Renal cortex interstitium (tissue), 11 donors: ENCODE data around the gene ATP1B1. TPM values are rescaled to one million over a fixed set of nuclear protein-coding genes. Genes with fewer than 3 reads are reported as not detected.
"Not testable (repeated sequence)": the region's sequence is repeated elsewhere in the genome, so short reads cannot be mapped to it uniquely, and the experiment has no call there.

Experiments used
- DNase-seq, 11 donors: peaks; one replicate each; pipeline ENCODE4 v3.0.0-alpha.2; 2013; ENCODE audit warnings: low read depth in 9 of 11, low spot score in 4 of 11; ENCODE audit errors: extremely low read depth in 1 of 11
- polyA plus RNA-seq, 3 donors: library from polyadenylated mRNA; unstranded; fragments of 120-200 nt; gene quantifications; one replicate each; pipeline ENCODE4 v1.2.1, GENCODE V29; 2013; ENCODE audit not compliant: insufficient read length in 3 of 3

ATP1B1 gene
- polyA plus RNA-seq, 3 donors: 390 to 545 (median 444) TPM

DNA sequence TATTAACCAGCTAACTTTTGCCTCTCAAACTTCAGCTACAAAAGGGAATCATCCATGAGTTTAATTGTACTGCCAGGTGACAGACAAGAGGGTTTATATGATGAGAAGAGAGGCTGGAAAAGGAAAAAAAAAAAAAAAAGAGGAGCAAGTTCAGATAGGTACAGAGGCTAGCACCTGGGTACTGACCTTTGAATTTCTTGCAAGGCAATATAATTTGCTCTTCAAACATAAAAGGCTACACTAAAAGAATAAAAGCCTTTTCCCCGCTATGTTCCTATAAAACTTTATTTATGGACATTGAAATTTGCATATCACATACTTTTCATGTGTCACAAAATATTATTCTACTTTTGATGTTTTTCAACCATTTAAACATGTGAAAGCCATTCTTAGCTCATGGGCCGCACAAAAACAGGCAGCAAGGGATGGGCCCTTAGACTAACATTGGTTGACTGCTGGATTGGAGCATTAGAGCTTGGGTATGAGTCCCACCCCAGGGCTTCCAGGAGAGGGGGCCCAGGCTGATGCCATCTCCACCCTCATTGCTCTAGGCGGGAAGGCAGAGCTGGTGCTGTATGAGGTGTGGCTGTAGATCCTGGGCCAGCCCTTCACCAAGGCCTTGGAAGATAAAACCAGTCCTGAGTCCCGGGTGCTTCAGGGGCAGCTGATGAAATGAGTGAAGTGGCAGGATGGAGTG is 44.3 kb downstream of the ATP1B1 start:
- DNase-seq: no peak

DNA sequence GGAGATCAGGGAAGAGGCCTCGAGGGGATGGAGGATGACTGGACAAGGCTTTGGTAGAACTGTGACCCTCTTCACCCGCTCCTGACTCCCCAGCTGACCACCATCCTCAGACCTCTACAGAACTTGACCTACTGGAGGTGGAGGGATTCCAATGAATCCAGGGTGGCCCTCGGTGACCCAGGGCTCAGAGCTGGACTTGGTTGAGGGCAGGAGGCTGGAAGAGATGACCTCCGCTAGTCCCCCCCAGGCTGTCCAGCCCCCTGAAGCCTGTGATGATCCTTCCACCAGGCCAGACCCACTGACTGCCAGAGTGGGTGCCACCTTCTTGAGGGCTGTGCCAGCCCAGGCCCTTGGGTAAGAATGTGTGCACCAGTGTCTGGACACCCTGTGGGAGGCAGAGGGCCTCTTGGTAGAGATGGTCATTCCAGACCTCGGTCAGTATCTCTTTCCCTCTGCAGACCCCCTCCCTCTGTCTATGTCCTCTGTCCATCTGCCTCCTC is 44.9 kb downstream of the ATP1B1 start:
- no peak for DNase-seq

DNA sequence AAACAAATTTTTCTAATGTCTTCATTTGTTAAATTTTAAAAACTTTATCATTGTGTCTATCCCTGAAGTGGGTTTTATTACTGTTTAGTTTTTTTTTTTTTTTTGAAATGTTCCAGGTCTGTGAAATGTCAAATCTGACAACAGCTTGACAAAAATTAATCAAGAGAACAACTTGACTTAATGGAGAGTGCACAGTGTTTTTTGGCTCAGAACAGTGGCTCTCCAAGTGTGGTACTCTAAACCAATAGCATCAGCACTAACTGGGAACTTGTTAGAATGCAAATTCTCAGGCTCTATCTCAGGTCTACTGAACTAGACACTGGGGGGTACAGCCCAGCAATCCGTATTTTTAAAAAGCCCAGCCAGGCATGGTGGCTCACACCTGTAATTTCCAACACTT is 49.2 kb downstream of the ATP1B1 start:
- no peak for DNase-seq

DNA sequence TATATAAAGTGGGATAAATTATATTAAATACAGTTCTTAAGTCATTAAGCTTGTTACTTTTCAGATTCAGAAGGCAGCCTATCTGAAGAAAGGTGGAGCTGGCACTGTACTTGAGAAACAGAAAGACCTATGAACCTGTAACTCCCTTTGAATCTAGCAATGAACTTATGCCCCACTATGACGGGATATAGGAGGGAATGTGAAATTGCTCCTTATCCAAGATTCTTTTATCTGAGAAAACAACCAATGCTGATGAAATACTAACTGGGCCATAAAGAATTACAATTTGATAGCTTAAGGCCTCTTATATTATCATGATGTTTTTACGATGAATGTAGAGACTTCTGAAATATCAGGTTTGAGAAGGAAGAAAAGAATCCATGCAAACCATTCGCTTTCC is 50.1 kb downstream of the ATP1B1 start:
- DNase-seq: no peak

DNA sequence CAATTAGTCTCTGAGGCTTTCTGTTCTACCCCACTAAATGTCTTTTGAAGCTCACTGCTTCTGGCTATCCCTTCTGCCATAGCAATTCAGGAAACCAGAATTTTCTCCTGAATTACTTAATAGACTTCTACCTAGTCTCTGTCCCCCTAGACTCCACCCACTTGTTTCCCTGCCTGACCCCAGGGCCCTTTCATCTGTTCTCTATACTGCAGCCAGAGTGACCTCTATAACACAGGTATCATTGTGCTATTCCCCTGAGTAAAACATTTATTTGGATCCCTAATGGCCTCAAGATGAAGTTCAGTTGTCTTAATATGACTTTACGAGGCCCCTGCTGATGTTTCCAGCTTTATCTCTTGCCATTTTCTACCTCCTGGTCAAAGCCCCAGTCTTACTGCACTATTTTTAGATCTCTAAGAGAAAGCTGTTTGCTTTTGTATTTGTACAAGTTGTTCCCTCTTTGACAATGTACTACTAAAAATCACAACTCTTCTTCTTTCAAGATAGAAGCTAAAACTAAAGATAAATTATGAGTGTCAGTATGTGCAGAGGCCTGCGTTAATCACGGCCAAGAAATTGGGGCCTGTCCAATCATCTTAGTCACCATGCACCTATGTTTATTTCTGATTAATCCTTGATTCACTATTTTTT is 54.5 kb downstream of the ATP1B1 start:
- DNase-seq: no peak

DNA sequence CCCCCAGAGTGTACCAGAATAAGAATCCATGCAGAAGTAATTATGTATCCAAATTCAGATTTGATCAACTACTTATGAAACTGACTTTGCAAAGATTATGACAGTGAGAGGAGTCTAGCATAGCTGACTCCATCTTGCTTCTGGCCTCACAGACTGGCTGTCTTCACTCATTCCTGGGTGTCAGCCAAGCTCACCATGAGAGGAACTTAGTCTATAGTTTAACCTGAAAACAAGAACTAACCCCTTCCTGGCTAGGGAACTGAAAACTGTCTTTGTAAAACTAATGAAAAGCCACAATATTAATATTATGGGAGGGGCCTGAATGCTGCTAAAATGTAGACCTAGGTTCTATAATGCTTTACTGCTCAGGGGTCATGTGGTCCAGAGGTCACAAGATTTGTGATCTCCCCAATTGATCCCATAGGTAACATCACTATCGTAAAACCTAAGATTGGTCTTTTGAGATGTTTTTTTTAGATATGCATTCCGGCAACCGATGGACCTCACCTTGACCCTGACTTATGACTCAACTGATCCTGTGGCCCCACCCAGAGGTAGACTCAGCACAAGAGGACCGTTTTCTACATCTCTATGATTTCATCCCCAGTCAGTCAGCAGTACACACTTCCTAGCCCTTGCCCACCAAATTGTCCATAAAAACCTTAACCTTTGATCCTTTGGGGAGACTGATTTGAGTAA is 55.2 kb downstream of the ATP1B1 start:
- DNase-seq: no peak

DNA sequence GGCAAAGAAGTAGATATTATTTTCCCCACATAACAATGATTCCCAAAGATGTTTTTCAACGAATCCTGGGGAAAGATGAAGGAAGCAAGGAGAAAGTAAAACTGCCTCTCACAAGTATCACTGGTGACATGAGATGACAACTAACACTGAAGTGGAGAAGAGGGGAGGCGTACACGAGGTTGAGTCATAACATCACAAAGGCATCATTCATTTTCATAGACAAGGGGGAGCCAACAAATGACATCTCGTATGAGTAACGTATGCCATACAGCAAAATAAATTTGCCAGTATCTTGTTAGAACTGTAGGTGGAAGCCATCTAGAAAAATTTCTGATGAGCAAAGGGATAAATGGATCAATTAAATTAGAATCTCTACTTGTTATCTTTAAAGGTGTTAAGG is 56.6 kb downstream of the ATP1B1 start:
- DNase-seq: no peak

DNA sequence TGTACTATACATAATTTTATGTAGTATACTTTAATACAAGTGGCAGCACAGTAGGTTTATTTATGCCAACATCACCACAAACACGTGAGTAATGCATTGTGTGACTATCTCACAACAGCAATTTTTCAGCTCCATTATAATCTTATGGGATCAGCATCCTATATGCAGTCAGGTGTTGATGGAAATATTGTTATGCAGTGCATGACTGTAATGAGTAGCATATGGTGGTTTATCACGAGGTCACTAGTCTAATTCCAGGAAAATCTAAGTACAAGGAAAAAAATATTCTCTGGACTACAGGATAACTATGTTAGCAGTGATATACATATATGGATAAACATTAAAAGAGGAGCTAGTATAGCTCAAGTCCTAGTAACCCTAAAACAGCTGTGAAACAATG is 69.0 kb downstream of the ATP1B1 start:
- no peak for DNase-seq

DNA sequence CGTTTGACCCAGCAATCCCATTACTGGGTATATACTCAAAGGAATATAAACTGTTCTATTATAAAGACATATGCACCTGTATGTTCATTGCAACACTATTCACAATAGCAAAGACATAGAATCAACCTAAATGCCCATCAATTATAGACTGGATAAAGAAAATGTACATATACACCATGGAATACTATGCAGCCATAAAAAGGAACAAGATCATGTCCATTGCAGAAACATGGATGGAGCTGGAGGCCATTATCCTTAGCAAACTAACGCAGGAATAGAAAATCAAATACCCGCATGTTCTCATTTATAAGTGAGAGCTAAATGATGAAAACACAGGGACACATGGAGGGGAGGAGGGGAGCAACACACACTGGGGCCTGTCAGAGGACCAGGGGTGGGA is 72.9 kb downstream of the ATP1B1 start:
- DNase-seq: not testable (repeated sequence)

DNA sequence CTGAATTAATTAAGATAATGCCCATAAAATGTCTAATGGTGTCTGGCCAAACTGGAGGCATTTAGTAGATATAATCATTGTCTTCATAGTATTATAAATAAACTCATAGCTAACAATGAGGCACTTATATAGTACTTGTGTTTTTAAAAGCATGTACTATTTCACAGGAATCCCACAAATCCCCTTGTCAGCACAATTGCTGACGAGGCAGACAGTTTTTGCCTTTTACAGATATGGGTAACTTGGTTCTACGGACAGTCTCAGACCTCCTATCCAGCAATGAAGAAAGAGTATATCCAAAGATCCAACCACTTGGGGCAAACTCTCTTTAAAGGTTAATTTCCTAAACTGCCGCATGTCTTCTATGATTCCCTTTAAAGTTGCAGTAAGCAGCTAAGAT is 73.7 kb downstream of the ATP1B1 start:
- DNase-seq: no peak
